Fibroblast of lung (primary cell): ENCODE data around the gene NCR3LG1. TPM values are rescaled to one million over a fixed set of nuclear protein-coding genes. Genes with fewer than 3 reads are reported as not detected.

ENCODE experiments used
- DNase-seq, 2 donors: peaks; one replicate each; pipeline versions ENCODE4 v3.0.0 to v3.0.0-alpha.2; 2010; ENCODE audit warnings: low read depth in 2 of 2
- H2AFZ ChIP-seq: 2 replicates; pipeline ENCODE4 v1.5.1; 2012; ENCODE audit warnings: low read length, control low read depth, inconsistent platforms
- H3K27ac ChIP-seq: 2 replicates; pipeline ENCODE4 v1.5.1; 2011; ENCODE audit warnings: low read length, control low read depth; ENCODE audit not compliant: insufficient read depth
- H3K27me3 ChIP-seq: 2 replicates; pipeline ENCODE4 v1.5.1; 2011; ENCODE audit warnings: mild to moderate bottlenecking, low read length; ENCODE audit not compliant: control insufficient read depth, insufficient read depth
- H3K36me3 ChIP-seq: 2 replicates; pipeline ENCODE4 v1.5.1; 2011; ENCODE audit warnings: low read length; ENCODE audit not compliant: control insufficient read depth, insufficient read depth
- H3K4me1 ChIP-seq: 2 replicates; pipeline ENCODE4 v1.5.1; 2011; ENCODE audit warnings: low read length; ENCODE audit not compliant: control insufficient read depth, insufficient read depth; ENCODE audit errors: extremely low read depth
- H3K4me2 ChIP-seq: 2 replicates; pipeline ENCODE4 v1.5.1; 2011; ENCODE audit warnings: low read length, control low read depth; ENCODE audit not compliant: insufficient read depth; ENCODE audit errors: extremely low read depth
- H3K4me3 ChIP-seq, 4 experiments: fragments of 200-600 bp in 1 of 4; sonication (generic) in 1 of 4; replicated peaks in 1 of 4; 2 replicates each; pipeline ENCODE4 v1.5.1; 2011 to 2016; ENCODE audit warnings: low read length in 4 of 4, low read depth in 3 of 4, mild to moderate bottlenecking in 3 of 4, control low read depth in 2 of 4, inconsistent platforms in 1 of 4, mixed read lengths in 1 of 4; ENCODE audit not compliant: insufficient read depth in 1 of 4; ENCODE audit errors: control extremely low read depth in 1 of 4
- H3K79me2 ChIP-seq: 2 replicates; pipeline ENCODE4 v1.5.1; 2012; ENCODE audit warnings: mild to moderate bottlenecking, low read length, inconsistent platforms; ENCODE audit not compliant: control insufficient read depth, insufficient read depth
- H3K9ac ChIP-seq: 2 replicates; pipeline ENCODE4 v1.5.1; 2011; ENCODE audit warnings: mild to moderate bottlenecking, low read length, control low read depth; ENCODE audit not compliant: insufficient read depth
- H3K9me3 ChIP-seq: 2 replicates; pipeline ENCODE4 v1.5.1; 2012; ENCODE audit warnings: low read depth, low read length; ENCODE audit not compliant: control insufficient read depth, insufficient read depth
- H4K20me1 ChIP-seq: 2 replicates; pipeline ENCODE4 v1.5.1; 2011; ENCODE audit warnings: low read length; ENCODE audit not compliant: control insufficient read depth, insufficient read depth; ENCODE audit errors: extremely low read depth
- EZH2 ChIP-seq: IDR thresholded peaks from 2 replicates; pipeline ENCODE4 v1.5.1; 2012; ENCODE audit warnings: low read length, control low read depth, mild to moderate bottlenecking; ENCODE audit errors: missing control alignments
- polyA plus RNA-seq, 2 donors: library from polyadenylated mRNA; depleted of rRNA in 1 of 2; stranded (reverse) in 1 of 2; unstranded in 1 of 2; fragments of >200 nt; gene quantifications; 2 replicates each; pipeline ENCODE4 v1.2.1, GENCODE V29; 2011 to 2012; ENCODE audit warnings: missing spikeins in 1 of 2
- total RNA-seq: library from RNA; depleted of rRNA; stranded (reverse); fragments of >200 nt; gene quantifications from 2 replicates; pipeline ENCODE4 v1.2.1, GENCODE V29; 2014
- TF ChIP-seq, protein P1 (sequence below), 2 donors: IDR thresholded peaks in 1 of 2; conservative IDR thresholded peaks in 1 of 2; 1 replicate in 1 of 2; 2 replicates in 1 of 2; pipeline ENCODE4 v1.5.1; 2011 to 2012; ENCODE audit warnings: low read length in 2 of 2, control low read depth in 1 of 2, inconsistent platforms in 1 of 2, low read depth in 1 of 2, mild to moderate bottlenecking in 1 of 2

Gene NCR3LG1
- total and polyA plus RNA-seq, 2 donors (not counting 1 experiment from before 2014, with no cell fraction given), result 4.5 to 6.0 TPM

- Histone ChIP-seq H4K20me1 (no peaks in the 10 kb centered on the region), H3K27me3 (peaks cover 4% of the 10 kb centered on the region), H3K79me2 (no peaks in the 10 kb centered on the region), H3K27ac (no peak overlapping the region), H3K4me1 (no peaks in the 10 kb centered on the region), H2AFZ (no peak overlapping the region), H3K9me3 (no peaks in the 10 kb centered on the region), H3K9ac (no peak overlapping the region), H3K36me3 (no peaks in the 10 kb centered on the region), H3K4me2 (no peak overlapping the region), H3K4me3 (no peak overlapping the region)
- TF ChIP-seq, protein P1, sequence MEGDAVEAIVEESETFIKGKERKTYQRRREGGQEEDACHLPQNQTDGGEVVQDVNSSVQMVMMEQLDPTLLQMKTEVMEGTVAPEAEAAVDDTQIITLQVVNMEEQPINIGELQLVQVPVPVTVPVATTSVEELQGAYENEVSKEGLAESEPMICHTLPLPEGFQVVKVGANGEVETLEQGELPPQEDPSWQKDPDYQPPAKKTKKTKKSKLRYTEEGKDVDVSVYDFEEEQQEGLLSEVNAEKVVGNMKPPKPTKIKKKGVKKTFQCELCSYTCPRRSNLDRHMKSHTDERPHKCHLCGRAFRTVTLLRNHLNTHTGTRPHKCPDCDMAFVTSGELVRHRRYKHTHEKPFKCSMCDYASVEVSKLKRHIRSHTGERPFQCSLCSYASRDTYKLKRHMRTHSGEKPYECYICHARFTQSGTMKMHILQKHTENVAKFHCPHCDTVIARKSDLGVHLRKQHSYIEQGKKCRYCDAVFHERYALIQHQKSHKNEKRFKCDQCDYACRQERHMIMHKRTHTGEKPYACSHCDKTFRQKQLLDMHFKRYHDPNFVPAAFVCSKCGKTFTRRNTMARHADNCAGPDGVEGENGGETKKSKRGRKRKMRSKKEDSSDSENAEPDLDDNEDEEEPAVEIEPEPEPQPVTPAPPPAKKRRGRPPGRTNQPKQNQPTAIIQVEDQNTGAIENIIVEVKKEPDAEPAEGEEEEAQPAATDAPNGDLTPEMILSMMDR (conservative IDR thresholded peaks at IDR 0.05 in 1 of 2, IDR thresholded peaks at IDR 0.05 in 1 of 2; ENCODE audit: low read depth in 1 of 2, low read length in 2 of 2), result no peak
- TF ChIP-seq EZH2, result no peak
- DNase-seq, result no peak
Observed at GRCh38 chr11:17385926-17386325, 34.3 kb downstream of the NCR3LG1 start.

DNA sequence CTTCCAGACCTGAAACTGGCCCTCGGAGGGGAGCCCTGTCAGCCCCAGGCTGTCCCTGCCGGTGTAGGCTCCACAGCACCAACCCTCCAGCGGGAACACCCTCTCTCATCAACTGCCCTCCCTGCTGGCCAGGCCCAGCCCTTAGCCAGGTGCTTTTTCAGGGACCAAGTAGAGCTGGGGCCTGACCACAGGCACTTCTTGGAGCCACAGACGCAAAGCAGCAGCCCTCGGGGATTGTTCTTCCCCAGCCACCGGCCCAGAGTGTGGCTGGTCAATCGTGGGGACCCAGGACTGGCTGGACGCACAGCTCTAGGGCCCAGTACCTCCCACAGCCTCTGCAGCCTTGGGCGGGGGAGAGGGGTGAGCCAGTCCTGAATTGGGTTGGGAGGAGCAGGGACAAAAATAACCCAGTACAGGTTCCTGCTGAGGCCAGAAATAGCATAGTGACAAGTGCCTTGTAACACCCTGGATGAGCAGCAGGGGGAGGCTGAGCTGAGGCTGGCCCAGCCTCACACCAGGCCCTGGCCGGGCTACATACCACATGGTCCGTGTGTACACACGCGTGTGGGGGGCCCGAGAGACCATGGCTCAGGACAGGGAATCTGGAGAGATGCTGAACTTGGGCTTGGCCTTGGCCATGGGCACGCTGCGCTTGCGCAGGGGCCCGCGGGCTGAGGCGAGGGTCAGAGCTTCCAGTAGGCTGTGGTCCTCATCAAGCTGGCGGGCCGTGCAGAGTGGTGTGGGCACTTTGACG lies 34.9 kb downstream of the NCR3LG1 start:
- Histone ChIP-seq H3K4me2 (no peak overlapping the region), H3K9me3 (no peaks in the 10 kb centered on the region), H3K9ac (no peak overlapping the region), H3K79me2 (no peaks in the 10 kb centered on the region), H4K20me1 (no peaks in the 10 kb centered on the region), H3K36me3 (no peaks in the 10 kb centered on the region), H3K27me3 (peaks cover 4% of the 10 kb centered on the region), H3K4me1 (no peaks in the 10 kb centered on the region), H3K4me3 (no peak overlapping the region), H2AFZ (no peak overlapping the region), H3K27ac (no peak overlapping the region)
- no peak for TF ChIP-seq EZH2
- TF ChIP-seq, protein P1 (conservative IDR thresholded peaks at IDR 0.05 in 1 of 2, IDR thresholded peaks at IDR 0.05 in 1 of 2; ENCODE audit: low read depth in 1 of 2, low read length in 2 of 2), result peak; percentile 58 to 63
- DNase-seq, result peak; percentile 12 to 26

DNA sequence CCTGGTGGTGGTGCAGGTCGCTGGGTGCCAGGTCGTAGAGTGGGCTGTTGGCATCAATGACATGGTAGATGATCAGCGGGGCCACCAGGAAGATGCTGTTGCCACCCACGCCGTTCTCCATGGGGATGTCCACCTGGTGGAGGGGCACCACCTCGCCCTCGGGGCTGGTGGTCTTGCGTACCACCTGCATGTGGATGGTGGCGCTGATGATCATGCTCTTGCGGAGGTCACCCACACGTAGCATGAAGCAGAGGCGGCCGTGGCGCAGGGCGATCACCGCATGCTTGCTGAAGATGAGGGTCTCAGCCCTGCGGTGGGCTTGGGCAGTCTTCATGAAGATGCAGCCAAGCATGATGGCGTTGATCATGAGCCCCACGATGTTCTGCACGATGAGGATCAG lies 35.7 kb downstream of the NCR3LG1 start:
- peaks cover 4% of the 10 kb centered on the region for H3K27me3 ChIP-seq
- no peaks in the 10 kb centered on the region for H3K36me3 ChIP-seq
- H4K20me1 ChIP-seq, result no peaks in the 10 kb centered on the region
- H3K27ac ChIP-seq, result no peak overlapping the region
- no peak for DNase-seq
- H3K9me3 ChIP-seq, result no peaks in the 10 kb centered on the region
- no peak for TF ChIP-seq EZH2
- TF ChIP-seq, protein P1 (conservative IDR thresholded peaks at IDR 0.05 in 1 of 2, IDR thresholded peaks at IDR 0.05 in 1 of 2; ENCODE audit: low read depth in 1 of 2, low read length in 2 of 2), result no peak
- H2AFZ ChIP-seq, result no peak overlapping the region
- H3K4me1 ChIP-seq, result no peaks in the 10 kb centered on the region
- H3K79me2 ChIP-seq, result no peaks in the 10 kb centered on the region
- no peak overlapping the region for H3K9ac ChIP-seq
- no peak overlapping the region for H3K4me3 ChIP-seq
- no peak overlapping the region for H3K4me2 ChIP-seq
